ENCODE results near the gene MON1B. TPM values are rescaled to one million over a fixed set of nuclear protein-coding genes. Genes with fewer than 3 reads are reported as not detected.

The MON1B gene
- total and polyA plus RNA-seq, 2 of the 13 experiments (the other 11 are each of a cell fraction or from before 2014, with no cell fraction given) = 13.4 to 15.6 TPM

DNA sequence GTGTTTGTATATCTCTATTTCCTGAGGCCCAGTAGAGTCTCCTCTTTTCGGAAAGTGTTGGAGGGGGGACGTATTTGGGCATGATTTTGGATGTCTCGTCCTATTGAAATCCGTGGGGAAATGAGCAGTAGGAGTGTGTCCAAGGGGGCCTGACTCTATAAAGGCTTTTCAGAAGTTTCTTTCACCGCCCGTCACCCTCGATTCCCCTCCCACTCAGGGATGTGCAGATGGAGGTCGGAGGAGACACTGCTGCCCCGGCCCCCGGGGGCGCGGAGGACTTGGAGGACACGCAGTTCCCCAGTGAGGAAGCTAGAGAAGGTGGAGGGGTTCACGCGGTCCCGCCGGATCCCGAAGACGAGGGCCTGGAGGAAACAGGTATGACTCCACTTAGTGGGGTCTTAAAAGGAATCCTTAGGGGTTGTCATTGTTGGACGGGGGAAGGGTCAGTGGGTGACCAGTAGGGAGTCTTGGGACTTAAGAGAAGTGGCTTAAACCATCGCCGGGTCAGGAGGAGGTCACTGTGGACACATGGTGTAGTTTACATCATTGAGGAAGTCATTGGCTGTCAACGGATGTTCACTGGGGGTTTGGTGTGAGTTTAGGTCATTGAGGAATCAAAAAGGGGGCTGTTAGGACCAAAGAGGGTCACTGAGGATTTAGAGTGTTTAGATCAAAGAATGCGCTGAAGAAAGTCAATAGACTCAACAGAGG, 424 bp downstream of the MON1B start:
- Histone ChIP-seq H3K9me3 (ENCODE audit: low read length) (no peaks in the 10 kb centered on the region), H3K4me3 (replicated peaks in 1 of 3; ENCODE audit: insufficient read depth in 1 of 3, low read depth in 2 of 3, low read length in 3 of 3) (peak overlapping the region; percentile 82 to 94 (median 82)), H3K4me1 (ENCODE audit: insufficient read depth, low read length) (peaks cover 34% of the 10 kb centered on the region), H3K36me3 (replicated peaks in 1 of 2; ENCODE audit: control insufficient read depth in 1 of 2, insufficient read depth in 2 of 2, low read length in 2 of 2) (peaks cover 16 to 30% of the 10 kb centered on the region in 2 experiments), H3K9ac (ENCODE audit: insufficient read depth, low read depth, low read length) (peak overlapping the region; percentile 80), H3K79me2 (ENCODE audit: insufficient read depth, low read length) (peaks cover 21% of the 10 kb centered on the region), H3K27ac (ENCODE audit: extremely low read length, insufficient read depth, low read length) (peak overlapping the region; percentile 90), H3K4me2 (ENCODE audit: low read depth, low read length) (peak overlapping the region; percentile 91), H3K27me3 (ENCODE audit: control insufficient read depth in 1 of 2, insufficient read depth in 2 of 2, low read length in 2 of 2) (no peaks in the 10 kb centered on the region; a peak in 1 of 5 replicates), H2AFZ (ENCODE audit: low read length) (peak overlapping the region; percentile 69), H4K20me1 (ENCODE audit: insufficient read depth, low read length) (no peaks in the 10 kb centered on the region)
- TSS peak; percentile 88 for BruUV-seq (replicated peaks)
- intact Hi-C loops (cut with micrococcal nuclease; ENCODE audit: unreplicated experiment) = loop anchor here (10.0 kb wide), 1 partner anchor 1543 kb away; no protein-coding TSS in a partner anchor
- ChIA-PET POLR2A (interaction anchor here (1.6 kb wide), 1 partner anchor 20 kb away, joined by 7 read pairs; no protein-coding TSS in a partner anchor), CTCF (ENCODE audit: low intra/inter-chr PET ratio, low total read pairs) (no interaction called here)
- no peak for DNase-seq (ENCODE audit: low spot score)
- peak; percentile 55 for FAIRE-seq
- ATAC-seq = peak; percentile 0; the same call in 1 of the 3 replicates
- in situ Hi-C loops (cut with HindIII; ENCODE audit: extremely low pct_ligation_motif_present, low pct_unique_long_range_greater_than_20kb) = no loop called here
- 3% methylated on average over 22 of the region's 24 CpGs for WGBS (ENCODE audit: low lambda C conversion rate)
- no peak for TF ChIP-seq ZNF7 (CRISPR knock-in tag; IDR thresholded peaks at IDR 0.05)
- TF ChIP-seq LCORL (IDR thresholded peaks at IDR 0.05) = no peak
- TF ChIP-seq LCORL (CRISPR knock-in tag; IDR thresholded peaks at IDR 0.05) = no peak; the same call in 1 of the 2 replicates
- no peak for TF ChIP-seq ZIK1 (CRISPR knock-in tag; IDR thresholded peaks at IDR 0.05; ENCODE audit: borderline replicate concordance, low read depth)
- no peak for TF ChIP-seq PCBP2 (optimal IDR thresholded peaks at IDR 0.05; ENCODE audit: low read depth, low read length, poor library complexity, severe bottlenecking)
- TF ChIP-seq SRSF9 (IDR thresholded peaks at IDR 0.05; ENCODE audit: borderline replicate concordance, insufficient read depth, low read depth, low read length, poor library complexity, severe bottlenecking) = no peak
- TF ChIP-seq ZNF17 (CRISPR knock-in tag; IDR thresholded peaks at IDR 0.05) = no peak
- peak; percentile 63 for TF ChIP-seq KDM5A (IDR thresholded peaks at IDR 0.05; ENCODE audit: borderline replicate concordance, low read length)
- no peak for TF ChIP-seq U2AF1 (optimal IDR thresholded peaks at IDR 0.05; ENCODE audit: low read depth, low read length)
- TF ChIP-seq ZNF333 (CRISPR knock-in tag; IDR thresholded peaks at IDR 0.05; ENCODE audit: borderline replicate concordance) = peak; percentile 80; the same call in 1 of the 2 replicates
- no peak for TF ChIP-seq MEIS2 (CRISPR knock-in tag; IDR thresholded peaks at IDR 0.05)
- TF ChIP-seq, protein P1, sequence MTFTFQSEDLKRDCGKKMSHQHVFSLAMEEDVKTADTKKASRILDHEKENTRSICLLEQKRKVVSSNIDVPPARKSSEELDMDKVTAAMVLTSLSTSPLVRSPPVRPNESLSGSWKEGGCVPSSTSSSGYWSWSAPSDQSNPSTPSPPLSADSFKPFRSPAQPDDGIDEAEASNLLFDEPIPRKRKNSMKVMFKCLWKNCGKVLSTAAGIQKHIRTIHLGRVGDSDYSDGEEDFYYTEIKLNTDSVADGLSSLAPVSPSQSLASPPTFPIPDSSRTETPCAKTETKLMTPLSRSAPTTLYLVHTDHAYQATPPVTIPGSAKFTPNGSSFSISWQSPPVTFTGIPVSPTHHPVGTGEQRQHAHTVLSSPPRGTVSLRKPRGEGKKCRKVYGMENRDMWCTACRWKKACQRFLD (CRISPR knock-in tag; IDR thresholded peaks at IDR 0.05; ENCODE audit: borderline replicate concordance) = no peak
- TF ChIP-seq, protein P2, sequence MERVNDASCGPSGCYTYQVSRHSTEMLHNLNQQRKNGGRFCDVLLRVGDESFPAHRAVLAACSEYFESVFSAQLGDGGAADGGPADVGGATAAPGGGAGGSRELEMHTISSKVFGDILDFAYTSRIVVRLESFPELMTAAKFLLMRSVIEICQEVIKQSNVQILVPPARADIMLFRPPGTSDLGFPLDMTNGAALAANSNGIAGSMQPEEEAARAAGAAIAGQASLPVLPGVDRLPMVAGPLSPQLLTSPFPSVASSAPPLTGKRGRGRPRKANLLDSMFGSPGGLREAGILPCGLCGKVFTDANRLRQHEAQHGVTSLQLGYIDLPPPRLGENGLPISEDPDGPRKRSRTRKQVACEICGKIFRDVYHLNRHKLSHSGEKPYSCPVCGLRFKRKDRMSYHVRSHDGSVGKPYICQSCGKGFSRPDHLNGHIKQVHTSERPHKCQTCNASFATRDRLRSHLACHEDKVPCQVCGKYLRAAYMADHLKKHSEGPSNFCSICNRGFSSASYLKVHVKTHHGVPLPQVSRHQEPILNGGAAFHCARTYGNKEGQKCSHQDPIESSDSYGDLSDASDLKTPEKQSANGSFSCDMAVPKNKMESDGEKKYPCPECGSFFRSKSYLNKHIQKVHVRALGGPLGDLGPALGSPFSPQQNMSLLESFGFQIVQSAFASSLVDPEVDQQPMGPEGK (CRISPR knock-in tag; IDR thresholded peaks at IDR 0.05) = no peak
- no peak for TF ChIP-seq TMF1 (CRISPR knock-in tag; IDR thresholded peaks at IDR 0.05; ENCODE audit: low read depth)
- TF ChIP-seq, protein P3, sequence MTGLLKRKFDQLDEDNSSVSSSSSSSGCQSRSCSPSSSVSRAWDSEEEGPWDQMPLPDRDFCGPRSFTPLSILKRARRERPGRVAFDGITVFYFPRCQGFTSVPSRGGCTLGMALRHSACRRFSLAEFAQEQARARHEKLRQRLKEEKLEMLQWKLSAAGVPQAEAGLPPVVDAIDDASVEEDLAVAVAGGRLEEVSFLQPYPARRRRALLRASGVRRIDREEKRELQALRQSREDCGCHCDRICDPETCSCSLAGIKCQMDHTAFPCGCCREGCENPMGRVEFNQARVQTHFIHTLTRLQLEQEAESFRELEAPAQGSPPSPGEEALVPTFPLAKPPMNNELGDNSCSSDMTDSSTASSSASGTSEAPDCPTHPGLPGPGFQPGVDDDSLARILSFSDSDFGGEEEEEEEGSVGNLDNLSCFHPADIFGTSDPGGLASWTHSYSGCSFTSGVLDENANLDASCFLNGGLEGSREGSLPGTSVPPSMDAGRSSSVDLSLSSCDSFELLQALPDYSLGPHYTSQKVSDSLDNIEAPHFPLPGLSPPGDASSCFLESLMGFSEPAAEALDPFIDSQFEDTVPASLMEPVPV (CRISPR knock-in tag; IDR thresholded peaks at IDR 0.05) = no peak
- TF ChIP-seq, protein P4, sequence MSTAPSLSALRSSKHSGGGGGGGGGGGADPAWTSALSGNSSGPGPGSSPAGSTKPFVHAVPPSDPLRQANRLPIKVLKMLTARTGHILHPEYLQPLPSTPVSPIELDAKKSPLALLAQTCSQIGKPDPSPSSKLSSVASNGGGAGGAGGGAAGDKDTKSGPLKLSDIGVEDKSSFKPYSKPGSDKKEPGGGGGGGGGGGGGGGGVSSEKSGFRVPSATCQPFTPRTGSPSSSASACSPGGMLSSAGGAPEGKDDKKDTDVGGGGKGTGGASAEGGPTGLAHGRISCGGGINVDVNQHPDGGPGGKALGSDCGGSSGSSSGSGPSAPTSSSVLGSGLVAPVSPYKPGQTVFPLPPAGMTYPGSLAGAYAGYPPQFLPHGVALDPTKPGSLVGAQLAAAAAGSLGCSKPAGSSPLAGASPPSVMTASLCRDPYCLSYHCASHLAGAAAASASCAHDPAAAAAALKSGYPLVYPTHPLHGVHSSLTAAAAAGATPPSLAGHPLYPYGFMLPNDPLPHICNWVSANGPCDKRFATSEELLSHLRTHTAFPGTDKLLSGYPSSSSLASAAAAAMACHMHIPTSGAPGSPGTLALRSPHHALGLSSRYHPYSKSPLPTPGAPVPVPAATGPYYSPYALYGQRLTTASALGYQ (CRISPR knock-in tag; IDR thresholded peaks at IDR 0.05) = no peak
